ENCODE data around the gene PTGR3. TPM values are rescaled to one million over a fixed set of nuclear protein-coding genes. Genes with fewer than 3 reads are reported as not detected.
"Not testable (repeated sequence)": the region's sequence is repeated elsewhere in the genome, so short reads cannot be mapped to it uniquely, and the experiment has no call there.

PTGR3 gene
- total RNA-seq, 4 donors from 2014 or later = 4.9 to 30.8 (median 21.7) TPM

DNA sequence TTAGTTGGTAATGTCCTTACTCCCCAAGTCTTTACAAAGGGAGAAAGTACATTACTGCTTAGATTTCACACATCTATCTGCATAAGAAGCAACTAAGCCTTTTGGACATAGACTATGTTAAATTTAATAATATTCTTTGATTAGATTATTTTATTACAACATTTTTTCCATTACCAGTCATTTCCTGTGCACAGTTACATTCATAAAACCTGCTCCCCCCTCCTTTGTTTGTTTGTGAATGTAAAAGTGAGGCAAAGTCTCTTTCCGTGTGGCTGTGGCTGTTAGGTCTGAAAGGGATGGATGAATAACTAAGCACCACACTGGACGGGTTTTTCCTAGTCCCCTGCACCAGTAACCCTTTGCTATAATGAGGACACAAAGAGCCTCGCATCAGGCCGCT is 9.6 kb downstream of the PTGR3 start:
- Histone ChIP-seq H3K9me3 (no peaks in the 10 kb centered on the region), H3K4me3 (no peak overlapping the region), H3K27me3 (no peaks in the 10 kb centered on the region), H3K36me3 (no peaks in the 10 kb centered on the region), H3K27ac (no peak overlapping the region), H3K4me1 (peaks cover 0 to 6% of the 10 kb centered on the region in 2 donors)
- intact Hi-C loops (cut with DNase I; ENCODE audit: low total_unique reads) = no loop called here
- TF ChIP-seq POLR2A (IDR thresholded peaks at IDR 0.05) = no peak
- TF ChIP-seq, protein P1, sequence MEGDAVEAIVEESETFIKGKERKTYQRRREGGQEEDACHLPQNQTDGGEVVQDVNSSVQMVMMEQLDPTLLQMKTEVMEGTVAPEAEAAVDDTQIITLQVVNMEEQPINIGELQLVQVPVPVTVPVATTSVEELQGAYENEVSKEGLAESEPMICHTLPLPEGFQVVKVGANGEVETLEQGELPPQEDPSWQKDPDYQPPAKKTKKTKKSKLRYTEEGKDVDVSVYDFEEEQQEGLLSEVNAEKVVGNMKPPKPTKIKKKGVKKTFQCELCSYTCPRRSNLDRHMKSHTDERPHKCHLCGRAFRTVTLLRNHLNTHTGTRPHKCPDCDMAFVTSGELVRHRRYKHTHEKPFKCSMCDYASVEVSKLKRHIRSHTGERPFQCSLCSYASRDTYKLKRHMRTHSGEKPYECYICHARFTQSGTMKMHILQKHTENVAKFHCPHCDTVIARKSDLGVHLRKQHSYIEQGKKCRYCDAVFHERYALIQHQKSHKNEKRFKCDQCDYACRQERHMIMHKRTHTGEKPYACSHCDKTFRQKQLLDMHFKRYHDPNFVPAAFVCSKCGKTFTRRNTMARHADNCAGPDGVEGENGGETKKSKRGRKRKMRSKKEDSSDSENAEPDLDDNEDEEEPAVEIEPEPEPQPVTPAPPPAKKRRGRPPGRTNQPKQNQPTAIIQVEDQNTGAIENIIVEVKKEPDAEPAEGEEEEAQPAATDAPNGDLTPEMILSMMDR (IDR thresholded peaks at IDR 0.05) = no peak
- no peak for DNase-seq

DNA sequence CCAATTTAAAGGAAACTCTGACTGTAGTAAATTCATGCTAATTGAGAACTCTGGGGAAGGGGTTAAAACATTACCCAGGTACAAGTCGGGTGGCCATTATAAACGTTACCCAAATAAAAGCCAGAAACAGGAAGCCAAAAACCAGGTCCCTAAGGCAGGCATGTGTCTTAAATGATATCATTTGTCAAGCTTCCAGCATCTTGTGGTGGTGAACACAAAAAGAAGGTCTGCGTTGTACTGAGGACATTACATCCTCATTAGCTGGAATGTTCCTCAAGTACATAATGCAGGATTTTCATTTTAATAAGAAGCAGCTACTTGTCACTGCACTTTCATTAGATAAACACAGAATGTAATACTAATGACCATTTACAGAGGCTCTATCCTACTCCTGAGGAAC is 10.9 kb downstream of the PTGR3 start:
- H3K27me3 ChIP-seq = no peaks in the 10 kb centered on the region
- no peaks in the 10 kb centered on the region for H3K36me3 ChIP-seq
- DNase-seq = no peak
- H3K9me3 ChIP-seq = no peaks in the 10 kb centered on the region
- H3K4me3 ChIP-seq = no peak overlapping the region
- H3K4me1 ChIP-seq = no peaks in the 10 kb centered on the region
- no peak for TF ChIP-seq POLR2A (IDR thresholded peaks at IDR 0.05)
- TF ChIP-seq, protein P1 (IDR thresholded peaks at IDR 0.05) = no peak
- intact Hi-C loops (cut with DNase I; ENCODE audit: low total_unique reads) = no loop called here
- H3K27ac ChIP-seq = no peak overlapping the region

DNA sequence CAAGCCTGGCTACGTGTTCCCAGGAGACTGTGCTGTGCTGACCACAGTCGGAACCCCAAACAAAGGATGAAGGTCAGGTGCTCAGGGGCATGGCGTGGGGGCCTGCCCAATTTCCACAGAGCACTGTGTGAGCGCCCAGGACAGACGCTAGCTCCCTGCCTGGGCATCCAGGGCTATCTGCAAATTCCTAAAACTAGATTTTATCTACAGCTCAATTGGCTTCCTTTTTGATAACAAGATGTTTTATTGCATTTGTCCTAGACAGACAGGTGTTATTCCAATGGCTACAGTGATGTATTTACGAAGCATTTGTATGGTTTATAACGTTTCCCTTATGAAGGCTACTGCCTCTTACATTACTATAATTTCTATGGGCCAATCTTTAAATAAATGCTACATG is 16.0 kb downstream of the PTGR3 start:
- no peak overlapping the region for H3K4me3 ChIP-seq
- intact Hi-C loops (cut with DNase I; ENCODE audit: low total_unique reads) = no loop called here
- no peak for DNase-seq
- no peak overlapping the region for H3K27ac ChIP-seq
- no peaks in the 10 kb centered on the region for H3K9me3 ChIP-seq
- TF ChIP-seq POLR2A (IDR thresholded peaks at IDR 0.05) = no peak
- TF ChIP-seq, protein P1 (IDR thresholded peaks at IDR 0.05) = no peak
- no peaks in the 10 kb centered on the region for H3K4me1 ChIP-seq
- no peaks in the 10 kb centered on the region for H3K27me3 ChIP-seq
- no peaks in the 10 kb centered on the region for H3K36me3 ChIP-seq

DNA sequence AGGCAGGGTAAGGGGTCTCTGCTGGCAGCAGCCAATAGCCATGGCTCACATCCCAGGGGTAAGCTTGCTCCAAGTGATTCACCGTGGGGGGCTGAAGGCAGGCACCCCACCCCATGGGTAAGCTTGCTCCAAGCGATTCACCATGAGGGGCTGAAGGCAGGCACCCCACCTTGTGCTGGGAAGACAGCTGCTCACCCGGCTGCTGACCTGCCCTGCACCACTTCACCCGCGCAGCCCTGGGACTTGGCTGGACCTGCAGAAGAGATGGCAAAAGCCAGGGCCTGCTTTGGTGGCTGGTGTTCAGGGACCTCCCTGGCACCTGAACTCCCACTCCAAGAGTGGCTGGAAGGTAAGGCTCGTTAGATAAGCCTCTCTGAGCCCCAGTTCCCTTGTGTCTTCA is 19.2 kb downstream of the PTGR3 start:
- no peak overlapping the region for H3K4me3 ChIP-seq
- TF ChIP-seq POLR2A (IDR thresholded peaks at IDR 0.05) = no peak
- TF ChIP-seq, protein P1 (IDR thresholded peaks at IDR 0.05) = no peak
- intact Hi-C loops (cut with DNase I; ENCODE audit: low total_unique reads) = no loop called here
- H3K36me3 ChIP-seq = no peaks in the 10 kb centered on the region
- H3K9me3 ChIP-seq = no peaks in the 10 kb centered on the region
- no peak overlapping the region for H3K27ac ChIP-seq
- no peak for DNase-seq
- no peaks in the 10 kb centered on the region for H3K27me3 ChIP-seq
- no peaks in the 10 kb centered on the region for H3K4me1 ChIP-seq

DNA sequence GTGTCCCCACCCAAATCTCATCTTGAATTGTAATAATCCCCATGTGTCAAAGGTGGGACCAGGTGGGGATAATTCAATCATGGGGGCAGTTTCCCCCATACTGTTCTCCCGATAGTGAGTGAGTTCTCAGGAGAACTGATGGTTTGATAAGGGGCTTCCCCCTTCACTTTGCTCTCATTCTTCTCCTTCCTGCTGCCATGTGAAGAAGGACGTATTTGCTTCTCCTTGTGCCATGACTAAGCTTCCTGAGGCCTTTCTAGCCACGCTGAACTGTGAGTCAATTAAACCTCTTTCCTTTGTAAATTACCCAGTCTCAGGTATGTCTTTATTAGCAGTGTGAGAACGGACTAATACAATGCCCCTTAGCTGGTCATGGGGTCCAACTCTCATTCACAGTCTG is 21.2 kb downstream of the PTGR3 start:
- intact Hi-C loops (cut with DNase I; ENCODE audit: low total_unique reads); H3K4me3 ChIP-seq; H3K9me3 ChIP-seq; H3K4me1 ChIP-seq; H3K36me3 ChIP-seq; DNase-seq; H3K27ac ChIP-seq; H3K27me3 ChIP-seq: not testable (repeated sequence)

DNA sequence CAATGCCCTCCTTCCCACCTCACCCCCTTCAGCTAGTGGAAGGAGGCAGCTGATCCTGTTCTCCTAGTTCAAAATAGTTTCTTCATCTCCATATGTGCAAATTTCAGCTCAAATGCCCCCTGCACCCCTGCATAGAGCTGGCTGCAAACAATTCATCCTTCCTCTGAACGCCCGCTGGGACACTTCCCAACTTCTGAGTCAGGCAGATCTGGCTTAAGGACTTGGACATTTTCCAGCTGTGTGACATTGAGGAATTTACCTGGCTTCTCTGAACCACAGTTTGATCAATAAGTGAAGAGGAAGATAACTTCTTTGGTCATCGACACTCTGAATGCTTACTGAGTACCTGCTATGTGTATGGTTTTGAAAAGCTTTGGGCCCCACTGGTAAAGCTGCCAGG is 23.5 kb downstream of the PTGR3 start:
- Histone ChIP-seq H3K4me3 (no peak overlapping the region), H3K9me3 (no peaks in the 10 kb centered on the region), H3K36me3 (no peaks in the 10 kb centered on the region), H3K4me1 (no peaks in the 10 kb centered on the region), H3K27me3 (no peaks in the 10 kb centered on the region), H3K27ac (no peak overlapping the region)
- no peak for DNase-seq
- intact Hi-C loops (cut with DNase I; ENCODE audit: low total_unique reads) = no loop called here
- TF ChIP-seq POLR2A (IDR thresholded peaks at IDR 0.05) = no peak
- TF ChIP-seq, protein P1 (IDR thresholded peaks at IDR 0.05) = no peak

Data from uterus (tissue), 4 donors.